Inflammatory macrophage treated with lipopolysaccharide for 1 hour (primary cell): ENCODE data around the gene DLL1.

Source experiments
- DNase-seq, 2 donors: peaks; one replicate each; pipeline ENCODE4 v3.0.0-alpha.2; 2020 to 2022

DLL1 gene

DNA sequence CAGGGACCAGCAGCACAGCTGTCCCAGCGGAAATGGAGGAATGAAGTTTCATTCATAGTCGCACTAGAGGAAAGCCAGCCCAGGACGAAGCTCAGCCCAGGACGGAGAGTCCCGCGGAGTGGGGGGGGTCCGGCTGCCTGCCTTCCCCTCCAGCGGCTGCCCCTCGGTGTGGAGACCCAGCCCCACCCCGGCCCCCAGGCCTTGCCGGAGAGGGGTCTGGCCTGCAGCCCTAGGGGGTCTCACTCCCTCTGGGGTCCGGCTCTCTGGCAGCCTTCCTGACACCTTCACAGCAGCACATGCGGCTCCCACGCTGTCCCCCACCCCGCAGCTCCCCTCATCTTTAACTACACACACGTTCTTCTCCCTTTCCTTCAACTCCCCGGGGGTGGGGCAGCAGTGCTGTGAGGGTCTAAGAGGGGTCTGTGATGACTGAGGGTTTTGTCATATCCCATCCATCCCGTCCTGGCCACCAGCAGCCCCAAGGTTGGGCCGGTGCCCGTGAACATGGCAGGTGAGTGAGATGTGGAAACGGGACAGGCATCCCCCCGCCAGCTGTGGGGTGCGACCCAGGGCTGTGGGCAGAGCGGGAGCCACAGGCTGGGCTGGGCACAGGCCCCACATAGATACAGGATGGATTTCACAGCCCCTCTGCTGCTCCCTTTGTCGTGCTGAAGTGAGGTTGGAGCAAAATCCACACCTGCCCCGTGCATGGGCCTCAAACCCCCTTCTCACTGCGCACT is 41.8 kb downstream of the DLL1 start:
- DNase-seq = no peak

DNA sequence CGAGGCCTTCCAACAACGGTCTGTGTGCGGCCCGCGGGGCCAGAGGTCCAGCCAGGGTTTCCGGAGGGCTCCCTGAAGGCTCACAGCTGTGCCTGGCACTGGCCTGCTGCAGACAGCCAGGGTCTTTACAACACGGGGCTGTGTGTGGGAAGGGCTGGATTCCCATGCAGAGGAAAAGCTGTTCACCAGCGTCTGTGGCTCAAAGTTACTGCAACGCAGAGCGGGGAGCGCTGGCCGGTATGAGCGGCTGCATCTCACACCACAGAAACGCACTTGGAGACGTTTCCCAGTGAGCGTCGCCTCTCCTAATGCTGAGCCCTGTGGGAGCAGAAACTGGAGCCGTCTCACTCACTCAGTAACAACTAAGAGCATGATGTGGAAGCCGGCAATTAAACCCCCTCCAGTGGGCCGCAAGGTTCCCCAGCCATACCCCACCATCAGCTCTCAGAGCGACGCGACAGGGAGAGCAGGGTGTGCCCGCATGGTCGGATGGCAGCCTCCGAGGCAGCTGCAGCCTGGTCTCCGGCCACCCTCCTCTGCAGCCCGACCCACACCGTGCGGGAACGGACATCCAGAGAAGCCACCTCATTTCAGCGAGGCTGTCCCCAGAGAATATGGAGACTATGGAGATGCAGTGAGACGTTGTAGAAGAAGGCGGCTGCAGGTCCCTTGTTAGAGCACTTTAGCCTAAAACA is 42.6 kb downstream of the DLL1 start:
- DNase-seq = no peak

DNA sequence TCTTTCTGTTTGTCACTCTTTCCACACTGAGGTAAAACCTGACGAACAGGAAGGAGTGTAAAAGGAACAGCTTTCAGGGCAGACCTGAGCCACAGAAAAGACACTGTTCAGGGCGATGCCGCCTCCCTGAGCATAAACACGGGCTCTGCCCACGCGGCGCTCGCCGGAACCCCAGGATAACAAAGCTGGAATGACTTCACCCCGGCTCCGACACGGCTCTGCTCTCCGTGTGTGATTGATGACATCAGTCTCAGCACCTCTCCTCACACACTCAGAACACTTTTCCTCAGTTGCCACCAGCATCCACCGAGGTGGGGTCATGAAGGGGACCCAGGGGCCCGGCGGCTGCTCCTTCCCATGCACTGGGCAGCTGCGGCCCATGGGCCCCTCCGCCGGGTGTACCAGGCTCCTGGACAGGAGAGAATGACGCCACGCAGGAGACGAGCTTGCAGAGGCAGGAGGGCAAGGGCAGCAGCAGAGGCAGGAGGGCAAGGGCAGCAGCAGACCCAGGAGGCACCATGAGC is 43.6 kb downstream of the DLL1 start:
- DNase-seq = no peak

DNA sequence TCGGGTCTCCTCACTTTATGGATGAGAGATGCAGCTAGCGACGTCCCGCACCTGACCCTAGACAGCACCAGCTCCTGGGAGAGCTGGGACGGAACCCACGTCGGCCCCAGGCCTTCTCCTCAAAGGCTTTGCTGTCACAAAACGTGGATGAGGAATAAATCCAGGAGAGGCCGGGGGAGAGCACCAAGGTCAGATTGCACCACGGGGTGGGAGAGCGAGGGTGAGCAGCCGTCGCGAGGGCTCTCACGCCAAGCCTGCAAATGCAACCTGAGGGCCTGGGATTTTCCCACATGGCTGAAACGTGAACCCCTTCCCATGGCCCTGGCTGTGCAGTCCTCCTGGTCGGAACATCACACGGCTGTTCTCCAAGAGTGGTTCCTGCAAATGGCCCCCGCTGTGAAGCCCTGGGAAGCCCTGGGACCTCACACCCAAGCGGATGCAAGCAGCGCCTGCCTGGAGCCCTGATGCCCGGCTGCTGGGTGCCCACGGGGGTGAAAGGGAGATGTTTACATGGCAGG is 45.3 kb downstream of the DLL1 start:
- no peak for DNase-seq

DNA sequence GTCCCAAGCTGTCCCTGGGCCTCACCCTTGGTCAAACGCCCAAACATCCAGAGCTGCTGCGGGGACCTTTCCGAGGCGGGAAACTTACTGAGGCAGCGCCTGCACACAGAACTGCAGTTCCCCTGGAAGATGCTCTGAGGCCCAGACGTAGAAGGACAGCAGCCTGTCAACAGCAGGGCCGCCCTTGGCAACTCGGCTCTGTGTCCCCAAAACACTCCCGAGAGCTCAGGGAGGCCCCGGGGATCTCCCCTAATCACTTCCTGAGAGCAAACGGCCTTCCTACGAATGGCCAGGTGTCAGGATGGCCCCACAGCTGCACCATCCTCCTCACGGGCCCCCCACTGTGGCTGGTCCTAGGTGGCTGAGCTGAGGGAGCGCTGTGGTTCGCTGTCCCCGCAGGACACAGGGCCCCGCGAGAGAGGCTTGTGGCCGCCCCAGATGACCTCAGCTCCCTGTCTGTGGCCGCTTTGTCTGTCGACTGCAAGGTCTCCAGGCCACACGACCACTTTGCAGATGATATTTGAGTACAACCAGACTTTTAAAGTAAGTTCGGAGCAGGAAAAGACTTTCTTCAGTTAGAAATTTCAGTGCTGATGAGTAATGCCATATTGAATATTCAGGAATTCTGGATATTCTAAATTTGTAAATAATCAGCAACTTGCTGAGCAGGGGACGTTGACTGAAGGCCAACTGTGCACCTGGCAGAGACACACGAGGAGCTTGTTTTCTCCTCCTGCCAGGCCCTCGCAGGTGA is 46.0 kb downstream of the DLL1 start:
- no peak for DNase-seq

DNA sequence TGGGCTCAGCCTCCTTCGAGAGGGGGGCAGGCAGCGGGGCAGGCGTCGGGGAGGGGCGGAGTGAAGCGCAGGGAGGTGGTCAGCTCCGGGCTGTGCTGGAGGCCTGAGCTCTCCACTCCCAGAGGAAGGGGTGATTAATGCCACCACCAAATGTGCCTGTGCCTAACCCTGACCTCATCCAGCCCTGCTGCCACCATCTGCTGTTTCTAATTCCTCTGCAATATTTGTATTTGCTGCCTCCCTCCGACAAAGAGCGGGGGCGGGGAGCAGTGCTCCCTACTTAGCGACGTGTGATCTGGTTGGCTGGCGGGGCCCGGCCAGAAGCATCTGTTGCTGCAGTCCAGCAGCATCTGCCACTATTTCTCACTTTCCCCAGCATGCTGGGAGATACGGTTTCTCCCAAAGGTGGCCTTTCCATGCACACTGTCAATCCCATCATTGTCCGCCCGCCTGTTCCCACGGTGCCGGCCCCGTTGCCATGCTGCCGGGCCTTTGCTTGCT is 47.0 kb downstream of the DLL1 start:
- no peak for DNase-seq

DNA sequence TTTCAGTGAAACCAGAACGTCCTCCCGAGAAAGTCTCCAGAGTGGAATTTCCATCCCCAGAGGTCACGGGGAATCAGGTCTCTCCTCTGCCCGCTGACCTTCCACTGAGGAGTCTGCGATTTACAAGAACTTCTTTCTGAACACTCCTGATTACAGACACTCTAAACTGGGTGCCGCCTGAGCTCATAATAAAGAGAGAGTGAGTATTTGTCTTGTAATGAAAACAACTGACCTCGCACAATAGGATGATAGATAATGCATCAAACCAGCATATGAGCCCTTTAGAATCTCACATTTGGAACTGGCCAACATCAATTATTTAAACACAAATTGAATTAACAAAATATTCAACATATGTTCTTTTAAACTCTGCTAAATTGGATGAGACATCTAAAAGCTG is 47.5 kb downstream of the DLL1 start:
- DNase-seq = no peak

DNA sequence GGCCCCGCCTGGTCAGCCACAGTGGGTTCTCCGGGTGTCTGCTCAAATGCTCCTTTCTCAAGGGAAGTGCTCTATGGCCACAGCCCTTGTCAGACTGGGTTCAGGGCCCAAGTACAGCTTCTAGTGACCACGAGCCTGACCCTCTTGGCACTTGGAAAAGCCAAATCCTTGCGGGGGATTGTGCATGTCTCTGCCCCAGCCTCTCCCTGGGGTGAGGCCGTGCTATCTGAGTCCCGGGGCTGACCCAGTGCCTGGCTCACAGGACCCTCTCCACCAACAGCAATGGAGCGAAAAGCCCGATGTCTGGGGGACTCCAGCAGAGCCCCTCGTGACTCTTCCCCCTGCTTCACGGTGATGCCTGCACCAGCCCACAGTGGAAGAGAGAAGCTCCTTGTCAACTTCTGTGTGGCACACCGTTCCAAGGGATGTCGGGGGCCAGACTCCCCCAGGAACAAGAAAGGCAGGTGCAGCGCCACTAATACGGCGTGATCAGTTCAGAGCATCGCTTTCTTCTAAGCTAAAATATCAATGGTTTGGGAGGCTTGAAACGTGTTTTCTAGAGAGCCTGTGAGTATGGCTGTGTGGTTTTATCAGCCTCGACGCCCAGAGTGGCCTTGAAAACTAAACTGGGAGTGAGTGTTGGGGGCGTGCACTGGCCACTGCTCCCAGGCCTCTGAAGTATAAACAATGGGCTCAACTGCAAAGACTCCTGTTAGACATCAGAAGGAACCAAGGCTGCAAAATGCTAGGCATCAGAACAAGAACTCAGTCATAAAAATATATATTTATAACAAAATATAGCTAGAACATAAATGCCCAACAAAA is 51.9 kb downstream of the DLL1 start:
- no peak for DNase-seq

DNA sequence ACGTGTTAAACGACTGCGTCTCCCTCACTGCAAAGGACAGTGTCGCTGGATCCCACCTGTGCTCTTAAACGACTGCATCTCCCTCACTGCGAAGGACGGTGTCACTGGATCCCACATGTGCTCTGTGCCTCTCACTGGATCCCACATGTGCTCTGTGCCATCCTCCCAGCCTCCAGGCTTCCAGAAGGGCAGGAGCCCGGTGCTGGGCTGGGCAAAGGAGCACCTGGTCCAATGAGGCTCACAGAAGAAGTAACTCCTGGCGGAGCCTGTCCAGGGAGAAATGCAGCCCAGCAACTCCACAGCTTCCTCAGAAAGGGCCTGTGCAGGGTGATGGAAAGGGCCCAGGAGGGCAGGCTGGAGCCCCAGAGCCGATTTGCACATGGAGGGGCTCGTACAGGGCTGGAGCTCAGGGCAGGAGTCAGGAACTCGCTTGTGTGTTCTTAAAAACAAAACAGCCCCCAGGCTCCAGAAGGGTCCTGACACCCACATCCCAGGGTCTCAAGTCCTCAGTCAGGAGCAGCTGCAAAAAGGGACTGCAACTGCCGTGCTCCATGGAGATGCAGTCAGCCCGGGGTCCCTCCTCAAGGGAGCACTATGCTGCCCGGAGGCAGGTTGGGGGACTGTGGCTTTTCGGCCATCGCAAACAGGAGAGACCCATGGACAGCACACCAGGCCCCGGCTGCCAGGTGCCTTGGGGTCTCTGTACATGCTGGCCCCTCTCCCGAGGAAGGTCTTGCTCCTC is 52.7 kb downstream of the DLL1 start:
- DNase-seq = no peak

DNA sequence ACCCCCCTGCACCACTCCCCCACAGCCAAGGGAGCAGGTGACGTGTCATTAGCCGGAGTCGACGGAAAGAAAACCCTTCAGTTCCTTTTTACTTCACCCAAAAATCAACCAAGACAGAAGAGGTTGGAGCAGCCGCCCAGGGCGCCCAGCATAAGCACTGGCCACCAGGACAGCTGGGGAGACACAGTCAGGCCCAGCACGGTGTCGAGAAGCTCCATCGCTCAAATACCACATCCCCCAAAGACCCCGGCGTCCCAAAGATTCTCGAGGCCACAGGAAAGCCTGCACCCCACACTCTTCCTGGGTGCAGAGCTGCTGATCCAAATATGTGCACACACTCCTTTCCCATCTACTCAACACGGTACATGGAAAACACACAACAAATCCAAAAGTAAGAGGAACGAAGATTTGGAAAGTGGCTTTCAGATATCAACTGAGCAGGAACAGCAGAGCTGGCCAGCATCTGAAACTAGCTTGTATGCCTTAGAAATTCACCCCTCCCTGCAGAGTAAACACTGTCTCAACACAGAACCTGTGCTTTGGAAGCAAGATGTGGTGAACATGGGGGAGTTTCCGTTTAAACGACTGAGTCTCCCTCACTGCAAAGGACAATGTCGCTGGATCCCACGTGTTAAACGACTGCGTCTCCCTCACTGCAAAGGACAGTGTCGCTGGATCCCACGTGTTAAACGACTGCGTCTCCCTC is 54.6 kb downstream of the DLL1 start:
- no peak for DNase-seq

DNA sequence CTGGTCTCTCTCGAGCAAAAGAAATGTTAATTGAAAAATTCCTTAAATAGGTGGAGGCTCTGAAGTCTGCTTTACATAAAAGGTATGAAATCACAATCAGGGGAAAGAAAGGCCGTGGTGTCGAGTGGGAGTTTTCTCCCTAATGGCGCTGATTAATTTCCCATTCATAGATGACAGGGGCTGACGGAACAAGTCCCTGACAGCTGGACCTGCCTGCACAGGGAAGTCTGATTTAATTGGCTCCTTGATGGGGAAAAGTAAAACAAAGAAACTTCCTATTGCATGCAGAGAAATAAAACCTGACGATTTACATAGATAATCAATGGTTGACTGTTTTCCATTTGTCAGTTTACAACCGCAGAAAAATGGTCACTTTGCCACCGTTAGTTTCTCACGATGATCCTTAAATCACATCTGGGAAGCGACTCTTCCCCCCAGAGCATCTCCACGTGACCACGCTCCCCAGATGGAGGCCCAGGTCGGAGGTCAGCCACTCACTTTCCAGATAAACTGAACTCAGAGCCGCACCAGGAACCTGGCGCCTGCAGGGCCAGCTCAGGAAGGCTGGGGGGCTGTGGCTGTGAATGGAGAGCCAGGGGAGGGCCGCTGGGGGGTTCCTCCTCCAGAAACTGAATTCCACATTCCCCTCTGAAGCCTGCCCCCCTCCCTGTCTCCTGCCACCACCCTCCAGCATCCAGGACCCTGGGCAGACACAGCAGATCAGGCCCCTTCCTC is 55.3 kb downstream of the DLL1 start:
- DNase-seq = no peak

DNA sequence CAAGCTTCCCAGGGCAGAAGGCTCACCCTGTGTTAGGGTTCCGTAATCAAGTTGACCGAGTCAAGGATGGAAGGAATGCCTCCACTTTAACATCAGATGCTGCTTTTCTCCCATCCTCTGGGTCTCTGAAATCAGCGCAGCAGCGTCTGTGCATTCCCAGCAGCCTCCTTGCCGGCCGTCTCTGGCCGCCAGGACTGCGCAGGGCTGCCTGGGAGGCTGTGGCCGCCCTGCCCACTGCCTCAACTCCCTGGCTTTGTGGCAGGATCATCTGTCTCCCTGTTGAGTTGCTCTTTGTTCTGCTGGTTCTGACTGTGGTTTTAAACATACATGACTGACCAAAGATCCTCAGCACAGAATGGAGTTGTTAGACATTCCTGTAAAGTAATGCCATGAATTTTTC is 56.5 kb downstream of the DLL1 start:
- DNase-seq = no peak

DNA sequence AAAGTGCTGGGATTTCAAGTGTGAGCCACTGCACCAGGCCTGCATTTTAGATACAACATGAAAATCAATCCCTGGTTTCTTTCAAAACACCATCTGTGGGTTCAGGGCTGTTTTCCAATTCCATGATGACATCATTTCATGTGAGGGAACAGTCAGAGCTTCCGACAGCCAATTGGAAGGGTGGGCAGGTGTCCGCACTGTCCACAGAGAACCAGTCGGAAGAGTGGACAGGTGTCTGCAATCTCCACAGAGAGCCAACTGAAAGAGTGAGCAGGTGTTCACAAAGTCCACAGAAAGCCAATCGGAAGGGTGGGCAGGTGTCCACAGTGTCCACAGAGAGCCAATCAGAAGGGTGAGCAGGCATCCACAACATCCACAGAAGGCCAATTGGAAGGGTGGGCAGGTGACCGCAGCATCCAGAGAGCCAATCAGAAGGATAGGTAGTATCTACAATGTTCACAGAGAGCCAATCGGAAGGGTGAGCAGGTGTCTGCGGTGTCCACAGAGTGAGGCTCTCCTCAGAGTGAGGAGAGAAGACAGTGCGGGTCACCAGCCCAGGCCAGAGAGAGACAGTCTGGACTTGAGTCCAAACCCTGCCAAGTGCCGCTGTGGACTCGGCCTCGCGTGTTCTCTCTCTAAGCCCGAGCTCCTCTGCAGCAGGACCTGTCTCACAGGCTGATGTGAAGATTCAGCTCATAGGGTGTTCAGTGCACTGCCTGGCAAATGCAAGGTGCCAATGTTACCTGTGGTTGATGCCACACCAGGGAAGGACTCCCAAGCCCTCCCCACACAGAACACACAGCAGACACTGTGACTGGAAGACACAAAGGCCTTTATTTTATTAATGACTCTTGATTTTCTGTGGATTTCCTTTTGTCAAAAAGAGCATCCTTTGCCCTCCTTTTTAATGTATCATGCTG is 57.3 kb downstream of the DLL1 start:
- DNase-seq = no peak
